K562 (cell line): Measurements from ENCODE around the gene MOB1A. TPM values are rescaled to one million over a fixed set of nuclear protein-coding genes. Genes with fewer than 3 reads are reported as not detected.

Experiments used
- CXXC5 ChIP-seq: fragments of 250-450 bp; sonication (Bioruptor Pico); IDR thresholded peaks from 2 replicates; pipeline ENCODE4 v1.8.0; 2022; ENCODE audit warnings: inconsistent platforms, mild to moderate bottlenecking, moderate library complexity
- ETS1 ChIP-seq: conservative IDR thresholded peaks from 2 replicates; pipeline ENCODE4 v1.6.1; 2011; ENCODE audit warnings: low read depth, mild to moderate bottlenecking, low read length; ENCODE audit not compliant: control insufficient read depth
- GATA2 ChIP-seq: sonication (generic); formaldehyde crosslinking; IDR thresholded peaks from 2 replicates; pipeline ENCODE4 v1.4.0; 2020; ENCODE audit warnings: mild to moderate bottlenecking, missing genetic modification reagents
- KDM2B ChIP-seq: fragments of 250-450 bp; sonication (Bioruptor Pico); IDR thresholded peaks from 2 replicates; pipeline ENCODE4 v1.8.0; 2021; ENCODE audit warnings: mild to moderate bottlenecking, moderate library complexity
- KDM5B ChIP-seq: fragments of 200-600 bp; sonication (generic); IDR thresholded peaks from 2 replicates; pipeline ENCODE4 v1.6.1; 2012; ENCODE audit warnings: low read depth, mild to moderate bottlenecking, moderate library complexity, low read length, control low read depth, inconsistent platforms; ENCODE audit not compliant: insufficient replicate concordance
- MEIS2 ChIP-seq: fragments of 450-650 bp; IDR thresholded peaks from 2 replicates; pipeline ENCODE4 v1.6.1; 2014; ENCODE audit warnings: mild to moderate bottlenecking; ENCODE audit not compliant: partially characterized antibody
- POLR2B ChIP-seq: fragments of 450-650 bp; IDR thresholded peaks from 2 replicates; pipeline ENCODE4 v1.6.1; 2018; ENCODE audit warnings: low read depth; ENCODE audit not compliant: partially characterized antibody
- RAD21 ChIP-seq, 2 experiments: fragments of 250-450 bp in 1 of 2; fragments of 450-650 bp in 1 of 2; sonication (Bioruptor Pico) in 1 of 2; formaldehyde crosslinking in 1 of 2; IDR thresholded peaks in 1 of 2; conservative IDR thresholded peaks in 1 of 2; 2 replicates each; pipeline versions ENCODE4 v1.4.0 to v1.8.0; 2020 to 2022; ENCODE audit warnings: mild to moderate bottlenecking in 2 of 2, moderate library complexity in 1 of 2
- REST ChIP-seq, 2 experiments: fragments of 450-650 bp; formaldehyde crosslinking in 1 of 2; IDR thresholded peaks; 2 replicates each; pipeline versions ENCODE4 v1.4.0 to v1.6.1; 2014 to 2020; ENCODE audit warnings: mild to moderate bottlenecking in 2 of 2, borderline replicate concordance in 1 of 2, low read depth in 1 of 2
- TEAD4 ChIP-seq, 2 experiments: sonication (generic) in 1 of 2; formaldehyde crosslinking in 1 of 2; IDR thresholded peaks; 2 replicates each; pipeline versions ENCODE4 v1.6.1 to v1.8.0; 2012 to 2022; ENCODE audit warnings: borderline replicate concordance in 1 of 2, inconsistent platforms in 1 of 2, low read length in 1 of 2, mild to moderate bottlenecking in 1 of 2, missing genetic modification reagents in 1 of 2
- ZNF57 ChIP-seq: fragments of 450-650 bp; formaldehyde crosslinking; IDR thresholded peaks from 2 replicates; pipeline ENCODE4 v1.4.0; 2020; ENCODE audit warnings: mild to moderate bottlenecking, moderate library complexity
- polyA plus RNA-seq, 8 experiments: library from polyadenylated mRNA; depleted of rRNA in 4 of 8; stranded (reverse) in 5 of 8; unstranded in 3 of 8; fragments of >200 nt; fragmentation: Nextera tagmentation in 2 of 8; fragmentation: Illumina TruSeq in 1 of 8; extraction: Ambion mirVana in 2 of 8; extraction: Trizol in 1 of 8; gene quantifications; 2 replicates each; pipeline versions ENCODE4 v1.2.1 to v1.2.3, GENCODE V29; 2011 to 2014; ENCODE audit warnings: inconsistent platforms in 1 of 8, missing spikeins in 1 of 8
- total RNA-seq, 7 experiments: library from RNA; depleted of rRNA in 6 of 7; stranded (reverse); fragments of >200 nt in 6 of 7; fragmentation: Illumina TruSeq in 2 of 7; extraction: Trizol in 2 of 7; gene quantifications; 2 replicates each; pipeline versions ENCODE4 v1.2.1 to v1.2.3, GENCODE V29; 2011 to 2021; ENCODE audit warnings: low replicate concordance in 1 of 7
- TF ChIP-seq, protein P1 (sequence below): IDR thresholded peaks from 3 replicates; pipeline ENCODE4 v1.6.1; 2011; ENCODE audit warnings: borderline replicate concordance, mild to moderate bottlenecking, moderate library complexity; ENCODE audit not compliant: insufficient read length; ENCODE audit errors: extremely low read depth

MOB1A gene
- total and polyA plus RNA-seq, 9 of the 15 experiments (the other 6 are each of a cell fraction or from before 2014, with no cell fraction given), result 24.8 to 100 (median 60.2) TPM

DNA sequence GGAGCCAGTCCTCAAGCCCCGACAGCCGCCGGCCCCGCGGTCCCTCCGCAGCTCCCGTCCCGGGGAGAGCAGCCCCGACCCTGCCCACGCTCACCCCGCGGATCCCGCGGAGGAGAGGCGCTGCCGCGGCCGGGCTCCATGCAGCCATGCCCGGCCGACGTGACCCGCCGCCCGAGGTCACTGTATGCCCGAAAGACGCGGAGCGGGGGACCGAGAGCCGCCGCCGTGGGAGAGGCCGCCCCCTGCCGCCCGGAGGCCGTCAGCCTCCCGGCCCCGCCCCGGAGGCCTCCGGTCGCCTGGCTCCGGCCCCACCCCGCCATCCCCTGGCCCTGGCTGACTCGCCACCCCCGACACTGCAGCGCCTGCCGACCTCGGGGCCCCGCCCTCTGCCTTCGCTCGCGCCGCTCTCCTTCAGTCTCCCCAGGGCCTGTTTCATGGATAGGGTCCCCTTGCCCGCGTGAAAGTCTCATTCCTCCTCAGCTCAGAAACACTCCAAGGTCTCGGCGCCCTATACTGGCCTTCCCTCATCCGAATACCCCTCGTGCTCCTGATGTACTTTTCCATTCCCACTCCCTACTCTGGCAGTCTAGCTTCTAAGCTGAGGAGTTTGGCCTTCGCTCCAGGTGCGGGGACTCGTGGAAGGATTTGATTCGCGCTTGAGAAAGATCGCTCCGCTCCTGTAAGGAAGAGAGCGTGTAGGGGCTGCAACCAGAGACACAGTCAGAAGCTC lies 30.8 kb downstream of the MOB1A start, which contains the start of gene BOLA3 (continued):
- TF ChIP-seq REST (IDR thresholded peaks at IDR 0.05; ENCODE audit: borderline replicate concordance) (peak; percentile 56), REST (CRISPR knock-in tag; IDR thresholded peaks at IDR 0.05; ENCODE audit: low read depth) (no peak), ZNF57 (no peak), ETS1 (peak; percentile 10; the same call in 1 of the 2 replicates), MEIS2 (no peak), TEAD4 (IDR thresholded peaks at IDR 0.05; ENCODE audit: low read length) (0 out of 2 replicates have a peak, but pooled peaks have one; percentile 5), TEAD4 (CRISPR knock-in tag; IDR thresholded peaks at IDR 0.05; ENCODE audit: borderline replicate concordance) (no peak), RAD21 (CRISPR knock-in tag; conservative IDR thresholded peaks at IDR 0.05 in 1 of 2, IDR thresholded peaks at IDR 0.05 in 1 of 2) (peak; percentile 54 to 63), CXXC5 (CRISPR knock-in tag) (peak; percentile 90), GATA2 (CRISPR knock-in tag) (no peak), POLR2B (peak; percentile 28), KDM2B (CRISPR knock-in tag) (0 out of 2 replicates have a peak, but pooled peaks have one; percentile 30), KDM5B (peak; percentile 77)
- TF ChIP-seq, protein P1, sequence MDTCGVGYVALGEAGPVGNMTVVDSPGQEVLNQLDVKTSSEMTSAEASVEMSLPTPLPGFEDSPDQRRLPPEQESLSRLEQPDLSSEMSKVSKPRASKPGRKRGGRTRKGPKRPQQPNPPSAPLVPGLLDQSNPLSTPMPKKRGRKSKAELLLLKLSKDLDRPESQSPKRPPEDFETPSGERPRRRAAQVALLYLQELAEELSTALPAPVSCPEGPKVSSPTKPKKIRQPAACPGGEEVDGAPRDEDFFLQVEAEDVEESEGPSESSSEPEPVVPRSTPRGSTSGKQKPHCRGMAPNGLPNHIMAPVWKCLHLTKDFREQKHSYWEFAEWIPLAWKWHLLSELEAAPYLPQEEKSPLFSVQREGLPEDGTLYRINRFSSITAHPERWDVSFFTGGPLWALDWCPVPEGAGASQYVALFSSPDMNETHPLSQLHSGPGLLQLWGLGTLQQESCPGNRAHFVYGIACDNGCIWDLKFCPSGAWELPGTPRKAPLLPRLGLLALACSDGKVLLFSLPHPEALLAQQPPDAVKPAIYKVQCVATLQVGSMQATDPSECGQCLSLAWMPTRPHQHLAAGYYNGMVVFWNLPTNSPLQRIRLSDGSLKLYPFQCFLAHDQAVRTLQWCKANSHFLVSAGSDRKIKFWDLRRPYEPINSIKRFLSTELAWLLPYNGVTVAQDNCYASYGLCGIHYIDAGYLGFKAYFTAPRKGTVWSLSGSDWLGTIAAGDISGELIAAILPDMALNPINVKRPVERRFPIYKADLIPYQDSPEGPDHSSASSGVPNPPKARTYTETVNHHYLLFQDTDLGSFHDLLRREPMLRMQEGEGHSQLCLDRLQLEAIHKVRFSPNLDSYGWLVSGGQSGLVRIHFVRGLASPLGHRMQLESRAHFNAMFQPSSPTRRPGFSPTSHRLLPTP, result no peak
